ENCODE measurements around the gene FANCM. TPM values are rescaled to one million over a fixed set of nuclear protein-coding genes. Genes with fewer than 3 reads are reported as not detected.

FANCM gene
- total RNA-seq, 1 donor from 2014 or later: 9.9 TPM

- no peak for TF ChIP-seq CTCF (IDR thresholded peaks at IDR 0.05; ENCODE audit: unreplicated experiment)
- Mint-ChIP-seq H3K9me3 (ENCODE audit: unreplicated experiment) (no peaks in the 10 kb centered on the region), H3K36me3 (ENCODE audit: low read depth, unreplicated experiment) (no peaks in the 10 kb centered on the region), H3K4me3 (ENCODE audit: unreplicated experiment) (no peak overlapping the region), H3K4me1 (ENCODE audit: unreplicated experiment) (peaks cover 18% of the 10 kb centered on the region), H3K27me3 (ENCODE audit: unreplicated experiment) (peaks cover 1% of the 10 kb centered on the region), H3K27ac (ENCODE audit: unreplicated experiment) (no peak overlapping the region)
- DNase-seq (ENCODE audit: low spot score): no peak
These were observed 111.7 kb downstream of the FANCM start for GRCh38 chr14:45247427-45247826.

DNA sequence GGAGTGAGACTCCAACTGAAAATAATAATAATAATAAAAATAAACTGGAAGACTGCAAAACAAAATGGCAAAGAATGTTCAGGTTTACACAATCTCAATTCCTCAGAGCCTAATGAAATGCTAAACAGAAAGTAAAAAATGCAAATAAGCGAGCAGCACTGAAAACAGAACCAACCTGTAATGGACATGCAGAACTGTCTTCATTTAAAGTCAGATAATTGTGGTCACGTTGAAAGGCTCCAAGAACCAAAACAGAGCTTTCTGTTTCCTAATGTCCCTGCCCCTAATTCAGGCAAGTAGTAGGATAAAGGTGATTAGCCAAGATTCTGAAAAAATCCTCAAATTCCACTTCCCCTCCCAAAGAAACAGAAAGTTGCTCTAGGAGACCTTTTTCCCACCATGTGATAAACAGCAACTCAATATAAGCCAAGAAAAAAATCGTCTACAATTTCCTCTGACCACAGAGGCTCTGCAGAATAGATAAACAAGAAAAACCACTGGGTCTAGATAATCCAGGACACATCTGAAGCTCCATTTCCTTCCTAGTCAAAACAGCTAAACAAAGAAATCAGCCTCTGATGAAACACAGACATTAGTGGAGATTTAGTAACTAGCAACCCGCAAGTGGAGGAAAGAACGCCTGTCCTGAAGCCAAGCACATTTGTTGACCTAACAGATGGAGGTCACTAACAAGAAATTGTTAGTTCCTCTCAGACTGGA lies 114.3 kb downstream of the FANCM start:
- Mint-ChIP-seq H3K4me3 (ENCODE audit: unreplicated experiment) (peak overlapping the region; percentile 66), H3K27me3 (ENCODE audit: unreplicated experiment) (peaks cover 2% of the 10 kb centered on the region), H3K36me3 (ENCODE audit: low read depth, unreplicated experiment) (peaks cover 3% of the 10 kb centered on the region), H3K27ac (ENCODE audit: unreplicated experiment) (peak overlapping the region; percentile 97), H3K9me3 (ENCODE audit: unreplicated experiment) (no peaks in the 10 kb centered on the region), H3K4me1 (ENCODE audit: unreplicated experiment) (peaks cover 12% of the 10 kb centered on the region)
- DNase-seq (ENCODE audit: low spot score): no peak
- no peak for TF ChIP-seq CTCF (IDR thresholded peaks at IDR 0.05; ENCODE audit: unreplicated experiment)

Other genes starting within 250 kb of the FANCM start
- gene KLHL28, start 174.0 kb upstream of the FANCM start, total RNA-seq (ENCODE audit: unreplicated experiment): 14.3 TPM
- gene TOGARAM1, start 173.7 kb upstream of the FANCM start, total RNA-seq (ENCODE audit: unreplicated experiment): 17.1 TPM
- gene PRPF39, start 51.8 kb upstream of the FANCM start, total RNA-seq (ENCODE audit: unreplicated experiment): 47.8 TPM
- gene FKBP3, start 1.4 kb upstream of the FANCM start, total RNA-seq (ENCODE audit: unreplicated experiment): 78.3 TPM
- gene MIS18BP1, start 117.3 kb downstream of the FANCM start, total RNA-seq (ENCODE audit: unreplicated experiment): 51.3 TPM